Epidermal melanocyte (primary cell): ENCODE measurements around the gene TBCD.

ENCODE experiments used
- DNase-seq: peaks from one replicate; pipeline ENCODE4 v3.0.0; 2011; ENCODE audit warnings: low spot score; ENCODE audit not compliant: insufficient read length

The TBCD gene

DNA sequence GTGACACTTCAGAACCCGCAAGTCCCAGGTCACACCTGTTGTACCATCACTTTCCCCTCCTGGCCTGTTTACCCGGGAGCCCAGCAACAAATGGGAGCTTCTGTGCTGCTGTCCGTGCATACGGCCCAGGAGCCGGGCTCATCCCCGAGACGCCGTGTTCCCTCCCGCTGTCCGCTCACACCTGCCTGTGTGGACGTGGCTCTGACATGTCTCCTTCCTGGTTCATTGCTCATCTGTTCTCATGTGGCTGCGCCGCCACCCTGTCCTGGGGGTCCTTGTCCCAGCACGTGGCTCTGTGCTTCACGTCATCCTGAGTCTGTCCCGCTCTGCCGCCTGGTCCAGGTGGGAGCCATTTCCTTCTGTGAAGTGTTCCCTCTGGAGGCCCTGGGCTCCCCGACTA is 37.9 kb downstream of the TBCD start:
- DNase-seq, result no peak

DNA sequence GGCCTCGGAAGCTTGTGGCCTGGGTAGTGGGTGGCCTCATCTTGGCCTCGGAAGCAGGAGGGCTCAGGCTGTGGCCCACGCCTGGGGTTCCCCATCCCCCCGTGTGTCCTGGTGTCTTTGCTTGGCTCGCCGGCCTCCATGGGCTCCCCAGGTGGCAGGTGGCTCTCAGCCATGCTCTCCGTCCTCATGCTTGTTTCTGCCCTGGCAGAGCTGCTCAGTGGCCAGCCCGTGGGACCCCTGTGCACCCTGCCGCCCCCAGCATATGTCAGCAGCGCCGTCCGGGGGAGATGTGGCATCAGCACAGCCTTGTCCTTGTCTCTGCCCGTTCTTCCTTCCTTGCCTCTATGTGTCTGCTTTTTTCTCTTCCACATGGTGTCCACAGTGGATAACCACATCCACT is 38.5 kb downstream of the TBCD start:
- no peak for DNase-seq

DNA sequence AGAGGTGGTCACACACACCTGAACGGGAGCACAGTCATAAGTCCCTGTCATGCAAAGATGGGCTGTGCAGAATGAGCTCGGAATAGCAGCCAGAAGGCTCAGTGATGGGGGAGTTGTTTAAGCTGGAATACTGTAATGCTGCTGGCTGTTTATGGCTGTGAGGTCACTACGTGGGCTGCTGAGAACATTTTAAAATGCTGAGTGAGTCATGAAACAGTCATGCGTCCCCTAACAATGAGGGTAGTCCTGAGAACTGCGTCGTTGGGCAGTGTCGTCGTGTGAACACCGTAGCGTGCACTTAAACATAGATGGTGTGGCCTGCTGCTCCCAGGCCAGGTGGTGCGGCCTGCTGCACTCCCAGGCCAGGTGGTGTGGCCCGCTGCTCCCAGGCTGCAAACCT is 39.7 kb downstream of the TBCD start:
- no peak for DNase-seq

DNA sequence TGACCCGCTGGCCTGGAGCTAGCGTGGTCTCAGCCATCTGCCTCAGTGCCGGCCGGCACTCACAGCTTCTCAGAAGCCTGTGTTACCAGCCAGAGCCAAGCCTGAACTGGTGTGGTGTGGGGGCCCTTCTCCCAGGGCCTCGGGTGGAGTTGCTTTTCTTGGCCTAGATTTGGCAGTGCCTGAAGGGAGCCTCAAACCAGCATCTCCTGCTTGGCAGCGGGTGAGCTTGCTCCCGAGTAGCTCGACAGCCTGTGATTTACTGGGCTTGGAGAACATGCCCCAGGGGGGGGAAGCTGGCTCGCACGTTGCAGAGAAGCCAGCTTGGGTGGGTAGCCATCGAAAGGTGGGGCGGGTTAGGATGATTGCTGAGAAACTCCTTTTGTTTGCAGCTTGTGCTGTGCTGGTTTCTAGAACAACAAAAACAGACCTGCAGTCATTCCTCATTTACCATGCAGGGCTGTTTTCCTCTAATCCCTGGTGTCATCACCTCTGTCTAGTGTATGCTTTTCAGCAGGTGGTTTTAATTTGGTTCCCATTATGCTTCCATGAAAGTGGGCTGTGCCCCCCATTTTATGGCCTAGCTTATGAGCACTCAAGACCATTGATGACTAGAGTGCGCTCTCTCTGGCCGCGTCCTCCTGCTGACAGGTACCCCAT is 42.2 kb downstream of the TBCD start:
- no peak for DNase-seq

DNA sequence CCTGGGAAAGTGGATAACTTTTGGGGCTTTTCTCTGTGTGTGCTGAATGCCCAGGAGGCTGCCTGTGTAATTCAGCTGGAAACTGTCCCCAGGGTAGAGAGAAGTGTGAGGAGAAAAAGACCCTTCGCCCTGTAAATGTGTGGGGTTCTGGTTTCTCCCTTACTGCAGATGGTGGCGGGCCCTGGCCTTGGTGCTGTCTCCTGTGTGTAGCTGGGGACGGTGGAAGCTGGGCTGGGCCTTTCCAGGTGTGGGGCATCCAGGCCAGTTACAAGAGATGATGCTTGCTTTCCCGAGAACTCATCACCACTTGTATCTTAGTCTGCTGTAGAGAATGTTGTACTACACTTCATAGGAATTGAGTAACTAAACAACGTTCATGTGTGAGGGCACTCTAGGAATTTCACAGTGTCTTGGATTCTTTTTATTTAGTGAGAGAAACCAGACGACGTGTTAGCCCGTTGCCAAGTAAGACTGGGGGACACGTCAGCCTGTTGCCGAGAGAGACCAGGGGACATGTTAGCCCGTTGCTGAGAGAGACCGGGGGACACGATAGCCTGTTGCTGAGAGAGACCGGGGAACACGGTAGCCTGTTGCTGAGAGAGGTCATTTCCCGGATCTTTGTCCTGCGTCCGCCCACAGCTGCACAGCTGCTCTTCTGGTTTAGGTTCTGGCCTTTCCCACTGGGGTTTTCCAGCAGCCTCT is 43.1 kb downstream of the TBCD start:
- DNase-seq, result no peak

DNA sequence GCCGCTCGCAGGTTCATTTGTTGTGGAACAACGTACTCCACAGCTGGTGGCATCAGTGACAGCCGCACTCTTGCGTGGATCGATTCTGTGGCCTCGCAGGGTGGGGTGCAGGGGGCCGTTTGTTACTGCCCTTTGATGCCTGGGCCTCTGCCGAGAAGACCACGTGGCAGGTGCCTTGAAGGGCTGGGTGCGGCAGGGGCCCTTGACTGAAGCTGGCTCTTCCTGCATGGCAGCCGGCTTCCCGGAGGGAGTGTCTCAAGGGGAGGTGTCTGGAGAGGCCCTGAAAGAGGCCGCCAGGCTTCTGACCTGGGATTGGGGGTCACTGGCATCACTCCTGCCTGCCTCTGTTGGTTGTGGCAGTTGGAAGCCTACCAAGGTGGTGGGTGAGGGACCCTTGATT is 43.8 kb downstream of the TBCD start:
- DNase-seq, result no peak

DNA sequence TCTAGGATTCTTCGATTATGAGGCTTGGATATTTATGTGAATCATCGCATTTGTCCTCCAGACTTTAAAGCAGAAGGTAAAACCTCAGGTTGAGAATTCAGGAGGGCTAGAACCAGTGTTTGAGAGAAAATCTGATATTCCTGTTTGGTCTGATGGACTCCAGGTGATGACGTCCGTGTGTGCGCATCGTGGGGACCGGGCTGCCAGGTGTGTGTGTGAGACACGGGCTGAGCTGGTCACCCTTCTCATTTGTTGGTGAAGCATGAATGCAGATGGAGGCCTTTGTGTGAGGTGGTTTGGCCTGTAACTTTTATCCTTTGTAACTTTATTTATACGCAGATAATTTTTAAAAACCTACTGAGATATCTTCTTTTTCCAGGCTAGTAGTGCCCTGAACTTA is 45.2 kb downstream of the TBCD start:
- DNase-seq, result no peak

DNA sequence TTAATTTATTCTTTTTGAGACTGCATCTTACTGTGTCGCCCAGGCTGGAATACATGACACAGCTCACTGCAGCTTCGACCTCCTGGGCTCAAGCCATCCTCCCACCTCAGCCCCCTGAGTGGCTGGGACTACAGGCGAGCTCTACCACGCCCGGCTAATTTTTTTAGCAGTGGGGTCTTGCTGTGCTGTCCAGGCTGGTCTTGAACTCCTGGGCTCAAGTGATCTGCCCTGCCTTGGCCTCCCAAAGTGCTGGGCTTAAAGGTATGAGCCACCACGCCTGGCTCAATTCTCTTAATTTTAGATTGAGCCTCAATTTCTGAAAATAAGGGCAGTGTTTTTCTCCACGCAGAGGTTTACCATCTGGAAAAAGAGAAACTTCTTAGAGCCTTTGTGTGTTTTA is 46.9 kb downstream of the TBCD start:
- DNase-seq, result no peak

DNA sequence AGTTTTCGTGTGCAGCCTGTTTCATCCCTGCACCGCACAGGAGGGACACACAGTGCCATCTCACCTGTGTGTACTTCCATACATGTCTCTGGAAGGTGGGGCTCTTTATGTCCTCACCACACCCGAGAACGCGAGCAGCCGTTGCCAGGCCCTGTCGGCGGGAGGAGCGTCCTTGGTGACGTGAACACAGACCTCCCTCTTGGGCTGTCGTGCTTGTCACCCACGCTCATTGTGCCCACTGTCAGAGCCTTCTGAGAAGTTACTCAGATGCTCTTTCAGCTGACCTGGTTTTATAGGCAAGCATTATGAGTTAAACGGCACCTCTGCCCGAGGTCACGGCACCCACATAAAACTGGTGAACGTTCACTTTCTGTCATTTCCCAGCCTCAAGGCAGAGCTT is 47.7 kb downstream of the TBCD start:
- no peak for DNase-seq

DNA sequence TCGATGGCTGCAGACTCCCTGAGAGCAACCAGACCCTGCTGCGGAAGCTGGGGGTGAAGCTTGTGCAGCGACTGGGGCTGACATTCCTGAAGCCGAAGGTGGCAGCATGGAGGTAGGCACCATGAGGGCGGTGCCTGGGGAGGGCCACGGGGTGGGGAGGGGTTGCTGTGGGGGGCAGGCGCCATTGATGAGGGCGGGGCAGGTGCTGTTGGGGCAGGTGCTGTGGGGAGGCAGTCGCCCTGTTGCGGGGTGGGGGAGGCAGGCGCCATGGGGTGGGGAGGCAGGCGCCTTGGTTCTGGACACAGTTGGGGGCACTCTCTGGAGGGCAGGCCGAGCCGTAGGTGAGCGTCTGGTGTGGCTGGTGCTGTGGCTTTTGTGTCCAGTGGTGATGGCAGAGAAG is 49.0 kb downstream of the TBCD start:
- DNase-seq, result no peak

DNA sequence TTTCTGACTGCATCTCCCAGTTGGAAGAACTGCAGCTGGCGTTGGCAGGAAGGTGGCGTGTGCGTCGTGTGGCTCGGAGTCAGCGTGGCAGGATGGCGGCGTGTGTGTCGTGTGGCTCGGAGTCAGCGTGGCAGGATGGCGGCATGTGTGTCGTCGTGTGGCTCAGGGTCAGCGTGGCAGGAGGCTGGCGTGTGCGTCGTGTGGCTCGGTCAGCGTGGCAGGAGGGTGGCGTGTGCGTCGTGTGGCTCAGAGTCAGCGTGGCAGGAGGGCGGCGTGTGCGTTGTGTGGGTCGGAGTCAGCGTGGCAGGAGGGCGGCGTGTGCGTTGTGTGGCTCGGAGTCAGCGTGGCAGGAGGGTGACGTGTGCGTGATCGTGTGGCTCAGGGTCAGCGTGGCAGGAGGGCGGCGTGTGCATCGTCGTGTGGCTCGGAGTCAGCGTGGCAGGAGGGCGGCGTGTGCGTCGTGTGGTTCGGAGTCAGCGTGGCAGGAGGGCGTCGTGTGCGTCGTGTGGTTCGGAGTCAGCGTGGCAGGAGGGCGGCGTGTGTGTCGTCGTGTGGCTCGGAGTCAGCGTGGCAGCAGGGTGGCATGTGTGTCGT is 49.6 kb downstream of the TBCD start:
- no peak for DNase-seq

DNA sequence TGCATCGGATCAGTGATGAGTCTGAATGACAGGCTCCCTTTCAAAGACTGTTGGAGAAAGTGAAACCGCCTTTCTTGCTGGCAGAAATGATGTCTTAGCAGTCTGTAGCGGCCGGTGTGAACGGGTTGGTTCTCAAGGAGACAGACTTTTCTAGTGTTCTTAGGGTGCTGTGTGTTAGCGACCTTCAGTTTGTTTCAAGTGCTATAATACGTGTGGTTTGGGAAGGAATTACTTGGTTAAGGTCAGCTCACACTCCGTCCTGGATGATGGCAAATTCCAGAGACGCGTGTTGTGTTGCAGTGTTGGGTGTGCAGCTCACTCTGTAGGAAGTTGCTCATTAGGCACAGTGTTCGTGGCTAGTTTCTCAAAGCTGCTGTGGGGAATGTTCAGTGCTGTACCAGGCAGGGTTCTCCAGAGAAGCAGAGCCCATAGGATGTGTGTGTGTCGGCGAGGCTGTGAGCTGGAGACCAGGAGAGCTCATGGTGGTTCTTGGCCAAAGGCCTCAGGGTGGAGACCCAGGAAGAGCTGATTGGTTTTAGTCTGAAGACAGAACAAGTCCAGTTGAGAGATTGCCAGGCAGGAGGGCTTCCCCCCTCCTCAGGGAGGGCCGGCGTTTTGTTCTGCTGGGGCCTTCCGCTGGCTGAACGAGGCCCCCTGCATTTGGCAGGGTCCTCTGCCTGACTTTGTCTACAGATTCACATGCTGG is 50.4 kb downstream of the TBCD start:
- DNase-seq, result no peak

DNA sequence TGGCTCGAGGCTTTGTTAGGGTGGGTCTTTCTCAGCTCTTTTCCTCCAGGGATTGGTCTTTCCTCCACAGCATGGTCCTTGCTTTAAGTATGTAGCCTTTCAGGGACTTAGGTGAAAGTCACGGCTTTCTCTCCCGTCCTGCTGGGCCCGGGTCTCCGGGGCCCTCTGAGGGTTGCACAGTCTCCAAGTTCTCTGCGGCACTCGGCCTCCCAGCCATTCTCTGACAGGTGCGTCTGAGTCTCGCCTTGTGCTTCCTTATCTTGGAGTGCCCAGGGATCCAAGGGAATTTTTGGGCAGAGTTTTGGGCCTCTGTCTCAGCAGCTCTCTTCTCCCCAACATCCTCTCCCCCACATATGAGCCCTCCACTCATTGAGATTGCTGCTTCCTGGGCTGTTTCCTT is 51.3 kb downstream of the TBCD start:
- no peak for DNase-seq

DNA sequence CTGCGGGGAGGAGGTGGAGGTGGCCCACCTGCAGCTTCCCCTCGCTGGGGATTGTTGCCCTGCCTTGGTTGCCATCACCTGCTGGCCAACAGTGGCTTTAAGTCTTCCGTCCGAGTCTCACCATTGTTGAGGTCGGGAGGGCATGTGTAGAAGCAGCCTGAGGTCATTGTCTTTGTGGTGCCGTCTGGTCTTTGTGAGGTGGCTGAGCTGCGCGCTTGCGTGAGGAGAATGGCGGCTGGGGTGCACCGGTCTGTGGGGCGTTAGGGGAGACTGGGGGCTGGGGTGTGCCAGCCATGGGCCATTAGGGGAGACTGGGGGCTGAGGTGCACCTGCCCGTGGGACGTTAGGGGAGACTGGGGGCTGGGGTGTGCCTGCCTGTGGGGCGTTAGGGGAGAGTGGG is 51.7 kb downstream of the TBCD start:
- no peak for DNase-seq

DNA sequence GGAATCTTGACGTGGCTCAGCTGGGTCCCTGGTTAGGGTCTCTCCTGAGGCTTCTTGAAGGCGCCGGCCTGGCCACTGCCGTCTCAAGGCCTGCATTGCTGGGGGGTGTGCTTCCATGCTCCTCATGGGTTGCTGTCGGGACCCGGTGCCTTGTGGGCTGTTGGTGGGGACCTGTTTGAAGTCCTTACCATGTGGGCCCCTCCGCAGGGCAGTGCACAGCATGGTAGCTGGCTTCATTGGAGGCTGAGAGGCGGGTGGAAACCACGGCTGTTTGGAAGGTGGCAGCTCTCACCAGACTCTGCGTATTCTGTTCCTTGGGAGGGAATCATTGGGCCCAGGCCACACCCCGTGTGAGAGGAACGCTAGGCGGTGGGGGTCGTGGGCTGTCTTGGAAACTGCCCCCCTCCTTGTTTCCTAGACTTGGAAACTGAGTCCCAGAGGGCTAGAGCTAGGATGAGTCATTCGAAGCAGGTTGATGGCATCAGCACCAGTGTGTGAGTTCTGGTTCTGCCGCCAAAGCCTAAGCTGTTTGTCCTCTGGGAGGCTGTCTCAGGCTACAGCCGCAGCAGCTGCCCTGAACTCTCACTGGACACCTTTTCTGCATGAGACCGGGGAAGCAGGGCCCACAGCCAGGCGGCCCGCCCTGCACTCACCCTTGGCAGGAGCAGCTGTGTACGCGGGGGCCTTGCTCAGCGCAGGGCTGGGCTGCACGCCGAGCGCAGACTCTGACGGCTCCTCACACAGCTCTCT is 52.8 kb downstream of the TBCD start:
- no peak for DNase-seq

DNA sequence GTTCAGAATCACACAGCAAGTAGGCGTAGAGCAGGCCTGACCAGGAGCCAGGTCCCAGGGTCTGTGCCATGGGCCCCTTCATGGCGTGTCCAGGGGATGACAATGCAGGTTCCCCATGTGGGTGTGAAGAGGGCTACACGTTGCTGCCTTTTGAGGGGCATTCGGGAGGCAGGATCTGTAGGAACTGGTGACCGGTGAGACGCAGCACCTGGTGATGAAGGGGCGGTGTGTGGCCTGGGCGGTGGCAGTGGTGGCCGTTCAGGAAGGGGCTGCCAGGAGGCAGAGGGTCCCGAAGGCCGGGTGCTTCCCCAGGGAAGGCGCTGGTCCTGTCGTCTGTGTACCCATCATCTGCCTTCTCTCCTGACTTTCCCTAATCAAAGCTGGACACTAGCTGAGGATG is 53.4 kb downstream of the TBCD start:
- DNase-seq, result no peak

DNA sequence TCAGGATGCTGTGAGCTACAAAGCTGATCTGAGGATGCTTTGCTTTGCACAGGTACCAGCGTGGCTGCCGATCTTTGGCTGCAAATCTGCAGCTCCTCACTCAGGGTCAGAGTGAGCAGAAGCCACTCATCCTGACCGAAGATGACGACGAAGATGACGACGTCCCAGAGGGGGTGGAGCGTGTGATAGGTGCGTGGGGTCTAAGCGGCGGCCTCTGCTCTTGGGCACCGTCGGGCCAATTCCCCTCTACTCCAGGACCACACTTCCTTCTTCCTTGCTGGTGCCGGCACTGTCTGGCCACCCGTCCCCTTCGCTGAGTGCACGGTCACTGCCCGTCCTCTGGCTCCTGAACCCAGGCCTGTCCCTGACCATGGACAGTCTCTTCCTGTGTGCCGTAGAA is 54.0 kb downstream of the TBCD start:
- DNase-seq, result no peak

DNA sequence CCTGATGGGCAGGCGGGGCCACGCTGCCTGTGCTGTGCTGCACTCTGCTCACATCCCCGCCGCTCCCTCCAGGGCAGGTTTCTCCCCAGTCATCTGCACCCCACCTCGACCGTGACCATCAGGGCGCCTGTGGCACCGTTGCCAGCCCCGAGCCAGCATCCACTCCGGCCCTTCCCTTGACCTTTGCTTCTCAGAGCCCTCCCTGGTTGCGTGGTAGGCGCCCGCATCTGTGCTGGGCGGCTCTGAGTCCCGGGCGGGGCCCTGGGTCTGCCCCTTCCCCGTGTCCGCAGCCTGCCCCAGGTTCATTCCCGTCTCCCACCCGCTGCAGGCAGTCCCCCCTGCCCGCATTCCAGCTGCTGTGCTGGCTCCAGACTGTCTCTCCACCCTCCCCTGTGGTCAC is 54.8 kb downstream of the TBCD start:
- DNase-seq, result no peak

DNA sequence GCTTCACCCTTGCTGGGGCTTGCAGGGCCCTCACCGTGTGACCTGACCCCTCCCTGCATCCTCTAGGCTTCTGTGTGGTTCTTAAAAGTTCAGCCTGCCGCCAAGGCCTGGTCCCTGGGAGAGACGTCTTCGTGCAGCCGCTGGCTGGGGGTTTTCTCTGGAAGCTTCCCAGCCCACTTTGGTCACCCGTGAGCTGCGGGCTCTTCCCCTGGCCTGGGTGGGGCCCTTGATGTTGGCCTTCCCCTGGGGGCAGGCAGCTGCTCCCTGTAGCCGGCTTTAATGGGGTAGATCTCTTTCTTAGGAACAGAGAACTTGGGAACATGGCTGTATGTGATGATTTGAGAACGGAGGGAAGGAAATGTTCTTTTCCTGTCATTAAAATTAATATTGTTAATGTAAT is 55.2 kb downstream of the TBCD start:
- DNase-seq, result no peak

DNA sequence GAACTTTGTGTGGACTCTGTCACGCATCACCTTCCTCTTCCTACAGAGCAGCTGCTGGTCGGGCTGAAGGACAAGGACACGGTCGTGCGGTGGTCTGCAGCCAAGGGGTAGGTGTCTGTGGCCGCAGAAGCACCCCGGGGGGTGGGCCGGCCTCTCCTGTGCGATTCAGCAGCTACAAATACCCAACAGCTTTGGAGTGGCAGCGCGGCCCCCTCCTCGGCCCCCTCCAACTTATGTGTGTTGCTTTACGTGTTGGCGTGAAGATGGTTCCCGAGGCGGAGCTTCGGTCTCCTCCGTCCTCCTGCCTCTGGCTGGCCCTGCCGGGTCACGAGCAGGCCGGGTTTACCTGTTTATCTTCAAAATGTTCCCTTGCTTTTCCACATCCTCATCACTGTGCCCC is 55.7 kb downstream of the TBCD start:
- DNase-seq, result no peak

DNA sequence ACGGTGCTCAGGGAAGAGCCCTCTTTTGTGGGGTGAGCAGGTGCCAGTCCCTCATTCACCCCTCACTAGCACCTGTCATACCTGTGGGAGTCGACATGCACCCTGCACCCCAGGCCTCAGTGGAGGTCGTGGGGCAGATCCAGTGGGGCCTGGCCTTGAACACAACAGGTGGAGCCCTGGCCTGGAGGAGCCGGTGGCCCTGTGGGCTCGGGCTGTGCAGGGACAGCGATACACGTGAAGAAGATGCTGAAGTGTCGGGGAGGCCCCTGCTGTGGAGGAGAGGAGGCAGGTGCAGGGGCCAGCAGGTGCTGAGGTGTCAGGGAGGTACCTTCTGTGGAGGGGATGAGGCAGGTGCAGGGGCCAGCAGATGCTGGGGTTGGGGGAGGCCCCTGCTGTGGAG is 56.1 kb downstream of the TBCD start:
- DNase-seq, result no peak
